Heart left ventricle (tissue), 16 donors: ENCODE results near the gene DMBX1. TPM values are rescaled to one million over a fixed set of nuclear protein-coding genes. Genes with fewer than 3 reads are reported as not detected.

Source experiments
- ATAC-seq, 4 donors: fragments of 200-7000 bp; cut with Tn5 transposase; one replicate each; pipeline ENCODE4 v1.9.1; 2020 to 2022; ENCODE audit warnings: moderate library complexity in 4 of 4, mild to moderate bottlenecking in 3 of 4, moderate number of reproducible peaks in 1 of 4
- DNase-seq, 5 donors: peaks; one replicate each; pipeline ENCODE4 v3.0.0-alpha.2; 2020
- H3K27ac ChIP-seq, 12 donors: fragments of 200-600 bp; sonication (generic) in 4 of 12; one replicate each; pipeline versions ENCODE4 v1.5.0 to v1.8.0; 2016 to 2022; ENCODE audit warnings: mild to moderate bottlenecking in 2 of 12
- H3K27me3 ChIP-seq, 9 donors: fragments of 200-600 bp; sonication (generic) in 2 of 9; one replicate each; pipeline versions ENCODE4 v1.5.1 to v1.8.0; 2016 to 2022; ENCODE audit warnings: mild to moderate bottlenecking in 3 of 9
- H3K36me3 ChIP-seq, 9 donors: fragments of 200-600 bp; sonication (generic) in 2 of 9; one replicate each; pipeline versions ENCODE4 v1.5.0 to v1.8.0; 2018 to 2022; ENCODE audit warnings: mild to moderate bottlenecking in 2 of 9
- H3K4me1 ChIP-seq, 12 donors: fragments of 200-600 bp; sonication (generic) in 4 of 12; one replicate each; pipeline versions ENCODE4 v1.5.0 to v1.8.0; 2016 to 2022; ENCODE audit warnings: mild to moderate bottlenecking in 3 of 12
- H3K4me3 ChIP-seq, 12 donors: fragments of 200-600 bp; sonication (generic) in 4 of 12; one replicate each; pipeline versions ENCODE4 v1.5.0 to v1.8.0; 2017 to 2022; ENCODE audit warnings: mild to moderate bottlenecking in 9 of 12, moderate library complexity in 4 of 12
- H3K9me3 ChIP-seq, 12 donors: fragments of 200-600 bp; sonication (generic) in 4 of 12; one replicate each; pipeline versions ENCODE4 v1.5.0 to v1.8.0; 2016 to 2022; ENCODE audit warnings: mild to moderate bottlenecking in 1 of 12
- CTCF ChIP-seq, 12 donors: fragments of 200-600 bp; sonication (generic) in 4 of 12; IDR thresholded peaks; one replicate each; pipeline versions ENCODE4 v1.5.0 to v1.8.0; 2018 to 2022; ENCODE audit warnings: antibody characterized with exemption in 12 of 12, mild to moderate bottlenecking in 5 of 12
- POLR2A ChIP-seq, 2 donors: fragments of 450-650 bp; IDR thresholded peaks; one replicate each; pipeline ENCODE4 v1.6.1; 2017; ENCODE audit warnings: antibody characterized with exemption in 2 of 2, mild to moderate bottlenecking in 2 of 2, moderate library complexity in 2 of 2
- WGBS, 4 donors: extraction: QIAGEN DNeasy Blood & Tissue Kit in 2 of 4; methylation state at CpG; one replicate each; pipeline versions ENCODE4 v1.1.5 to v1.1.7; 2013 to 2018; 5-methylcytosine and 5-hydroxymethylcytosine counted together
- intact Hi-C, 10 donors: fragments of 100-400 bp; cut with DNase I; formaldehyde crosslinking; loops; one replicate each; pipeline versions ENCODE4 v1.11.1 to v1.14.2; 2022
- polyA plus RNA-seq, 2 donors: library from polyadenylated mRNA; stranded (reverse); fragments of 200-250 nt; gene quantifications; one replicate each; pipeline ENCODE4 v1.2.3, GENCODE V29; 2013
- total RNA-seq, 9 donors: library from RNA; depleted of rRNA in 2 of 9; stranded (reverse); fragments of >200 nt in 2 of 9; fragmentation: NEBNext Ultra II Directional in 3 of 9; extraction: Animal tissue kit (Norgen Biotek cat#: 25700) in 3 of 9; gene quantifications; one replicate each; pipeline versions ENCODE4 v1.1.0 to v1.2.4, GENCODE V29; 2016 to 2023
- donor health status: ischemic (EF 13 %, LVEDD 7.1; RV severe dilation, severe dysfunction).
- donor health status: healthy with polysubstance abuse.
- donor health status: DM: no; HTN: yes; CAD: no.
- donor health status: DM: no; HTN: no; CAD: no.
- donor health status: ischemic (EF 25% LVEDD 6.9; RV normal size, moderate dysfunction).
- donor health status: ischemic (EF 25% LVEDD 5.7; RV mildly dilated, moderate dysfunction).
- donor health status: healthy.
- donor health status: DM: yes; HTN: yes; CAD: no.
- donor health status: ischemic (EF 35%, LVEDD 5.7; RV mildly dilated, moderate dysfunction).
- donor health status: nonischemic (EF 11% LVEDD 7.7; RV severe dilation, severe dysfunction).
- donor health status: DM: yes; HTN: yes; CAD: no.
- donor health status: PGD.
- donor health status: ischemic (EF 29% LVEDD 5.4; RV normal size, mild dysfunction).
- donor health status: nonischemic (EF 23%, LVEDD 6.1; RV moderate dilation, normal function).

DMBX1 gene
- total and polyA plus RNA-seq, 11 donors = not detected

- intact Hi-C loops = no loop called here
- 44 to 52% (median 50%) methylated on average over 12 of the region's 12 CpGs for WGBS, 4 donors
- Histone ChIP-seq H3K4me3 (no peak overlapping the region), H3K9me3 (no peaks in the 10 kb centered on the region), H3K4me1 (no peaks in the 10 kb centered on the region), H3K27ac (no peak overlapping the region), H3K27me3 (peaks cover 4 to 54% (median 18%) of the 10 kb centered on the region in 9 donors), H3K36me3 (no peaks in the 10 kb centered on the region)
- ATAC-seq (peak in 1 of 4 donors; percentile 12), DNase-seq (peak in 1 of 5 donors; percentile 28)
- no peak for TF ChIP-seq POLR2A (IDR thresholded peaks at IDR 0.05)
- TF ChIP-seq CTCF (IDR thresholded peaks at IDR 0.05) = no peak
Observed at GRCh38 chr1:46516200-46516950, 26.7 kb downstream of the DMBX1 start.

- Histone ChIP-seq H3K27me3 (peaks cover 4 to 51% (median 18%) of the 10 kb centered on the region in 9 donors), H3K9me3 (no peaks in the 10 kb centered on the region), H3K4me3 (no peak overlapping the region), H3K27ac (no peak overlapping the region), H3K4me1 (peaks cover 0 to 5% (median 0%) of the 10 kb centered on the region in 12 donors), H3K36me3 (no peaks in the 10 kb centered on the region)
- 10 to 16% (median 13%) methylated on average over 5 to 10 of the region's 10 CpGs for WGBS, 4 donors
- DNase-seq (peak in 1 of 5 donors; percentile 29), ATAC-seq (no peak)
- intact Hi-C loops = no loop called here
- TF ChIP-seq CTCF (IDR thresholded peaks at IDR 0.05) (no peak), POLR2A (IDR thresholded peaks at IDR 0.05) (no peak)
Observed at GRCh38 chr1:46517010-46517600, 27.5 kb downstream of the DMBX1 start.

- ATAC-seq (no peak), DNase-seq (peak in 1 of 5 donors; percentile 28)
- H3K4me3 ChIP-seq = no peak overlapping the region
- no peaks in the 10 kb centered on the region for H3K9me3 ChIP-seq
- H3K4me1 ChIP-seq = peaks cover 0 to 14% (median 1%) of the 10 kb centered on the region in 12 donors
- WGBS, 4 donors = 49 to 58% (median 53%) methylated on average over 4 of the region's 4 CpGs
- intact Hi-C loops = no loop called here
- peaks cover 4 to 44% (median 18%) of the 10 kb centered on the region in 9 donors for H3K27me3 ChIP-seq
- no peaks in the 10 kb centered on the region for H3K36me3 ChIP-seq
- no peak overlapping the region for H3K27ac ChIP-seq
- TF ChIP-seq CTCF (IDR thresholded peaks at IDR 0.05) = no peak
- no peak for TF ChIP-seq POLR2A (IDR thresholded peaks at IDR 0.05)
Observed at GRCh38 chr1:46517932-46518498, 28.4 kb downstream of the DMBX1 start.

- Histone ChIP-seq H3K36me3 (no peaks in the 10 kb centered on the region), H3K27ac (no peak overlapping the region), H3K4me3 (no peak overlapping the region), H3K4me1 (peaks cover 0 to 16% (median 1%) of the 10 kb centered on the region in 12 donors), H3K27me3 (peaks cover 4 to 40% (median 18%) of the 10 kb centered on the region in 9 donors), H3K9me3 (no peaks in the 10 kb centered on the region)
- ATAC-seq = no peak
- intact Hi-C loops = no loop called here
- TF ChIP-seq POLR2A (IDR thresholded peaks at IDR 0.05) (no peak), CTCF (IDR thresholded peaks at IDR 0.05) (no peak)
- DNase-seq = peak in 1 of 5 donors; percentile 1
- WGBS, 4 donors = 64 to 80% (median 66%) methylated on average over 4 of the region's 4 CpGs
Observed at GRCh38 chr1:46519209-46519608, 29.6 kb downstream of the DMBX1 start.
